Memory B cell (primary cell): ENCODE data around the gene GNL3.
"Not testable (repeated sequence)": the region's sequence is repeated elsewhere in the genome, so short reads cannot be mapped to it uniquely, and the experiment has no call there.

Source experiments
- ATAC-seq: fragments of 150-1000 bp; cut with Tn5 transposase; 2 replicates; pipeline ENCODE4 v1.10.0; 2021; ENCODE audit warnings: low read depth, mild to moderate bottlenecking, moderate library complexity
- DNase-seq, 2 donors: peaks; one replicate each; pipeline ENCODE4 v3.0.0; 2022; ENCODE audit warnings: low spot score in 2 of 2
- H3K27ac Mint-ChIP-seq: one replicate; pipeline ENCODE4 v1.8.0; 2022; ENCODE audit warnings: mild to moderate bottlenecking, moderate library complexity, mixed read lengths
- H3K27me3 Mint-ChIP-seq: one replicate; pipeline ENCODE4 v1.8.0; 2022; ENCODE audit warnings: mixed read lengths
- H3K36me3 Mint-ChIP-seq: one replicate; pipeline ENCODE4 v1.8.0; 2022; ENCODE audit warnings: mild to moderate bottlenecking, mixed read lengths
- H3K4me1 Mint-ChIP-seq: one replicate; pipeline ENCODE4 v1.8.0; 2022; ENCODE audit warnings: mixed read lengths
- H3K4me3 Mint-ChIP-seq: one replicate; pipeline ENCODE4 v1.8.0; 2022; ENCODE audit warnings: mild to moderate bottlenecking, moderate library complexity, mixed read lengths
- H3K9me3 Mint-ChIP-seq: one replicate; pipeline ENCODE4 v1.8.0; 2022; ENCODE audit warnings: mixed read lengths

Gene GNL3, protein sequence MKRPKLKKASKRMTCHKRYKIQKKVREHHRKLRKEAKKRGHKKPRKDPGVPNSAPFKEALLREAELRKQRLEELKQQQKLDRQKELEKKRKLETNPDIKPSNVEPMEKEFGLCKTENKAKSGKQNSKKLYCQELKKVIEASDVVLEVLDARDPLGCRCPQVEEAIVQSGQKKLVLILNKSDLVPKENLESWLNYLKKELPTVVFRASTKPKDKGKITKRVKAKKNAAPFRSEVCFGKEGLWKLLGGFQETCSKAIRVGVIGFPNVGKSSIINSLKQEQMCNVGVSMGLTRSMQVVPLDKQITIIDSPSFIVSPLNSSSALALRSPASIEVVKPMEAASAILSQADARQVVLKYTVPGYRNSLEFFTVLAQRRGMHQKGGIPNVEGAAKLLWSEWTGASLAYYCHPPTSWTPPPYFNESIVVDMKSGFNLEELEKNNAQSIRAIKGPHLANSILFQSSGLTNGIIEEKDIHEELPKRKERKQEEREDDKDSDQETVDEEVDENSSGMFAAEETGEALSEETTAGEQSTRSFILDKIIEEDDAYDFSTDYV

DNA sequence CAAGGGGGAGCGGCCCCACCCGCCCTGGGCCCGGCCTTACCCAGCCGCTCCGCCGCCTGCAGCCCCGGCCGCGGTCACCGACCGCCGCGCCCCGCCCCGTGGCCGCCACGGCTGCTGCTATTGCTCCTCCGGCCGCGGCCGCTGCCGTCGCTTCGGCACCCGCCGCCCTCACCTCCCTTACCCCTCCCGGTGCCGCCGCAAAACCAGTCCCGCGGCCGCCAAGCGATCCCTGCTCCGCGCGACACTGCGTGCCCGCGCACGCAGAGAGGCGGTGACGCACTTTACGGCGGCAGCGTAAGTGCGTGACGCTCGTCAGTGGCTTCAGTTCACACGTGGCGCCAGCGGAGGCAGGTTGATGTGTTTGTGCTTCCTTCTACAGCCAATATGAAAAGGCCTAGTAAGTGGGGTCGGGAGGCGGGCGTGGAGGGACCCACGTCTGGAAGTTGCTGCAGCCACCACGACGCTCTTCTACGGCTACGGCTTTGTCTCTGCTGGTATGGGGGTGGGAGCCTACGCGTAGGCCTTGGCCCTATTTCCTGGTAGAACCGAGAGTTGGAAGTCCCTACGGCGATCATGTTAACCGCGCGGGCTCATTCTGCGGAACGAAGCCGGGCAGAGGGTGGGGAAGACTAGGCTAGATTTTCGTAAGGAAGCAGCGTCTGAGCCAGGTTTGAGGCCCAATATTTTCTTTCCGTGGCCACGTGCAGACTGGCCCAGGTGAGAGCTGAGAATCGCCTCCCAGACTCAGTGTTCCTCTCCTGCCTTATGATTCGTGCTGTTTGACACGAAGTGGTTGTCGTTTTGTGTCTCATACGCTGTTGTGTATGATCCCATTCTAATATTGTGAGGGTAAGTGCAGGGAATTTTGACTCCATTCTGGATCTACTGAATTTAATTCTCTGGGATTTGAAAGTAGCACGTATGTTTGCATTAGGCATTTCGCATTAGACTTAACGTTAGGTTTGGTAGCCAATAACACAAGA lies at the start of gene GNL3, which contains the start of gene PBRM1:
Gene GNL3 (plus strand): TSS at position 324 of the 983 bp plus-strand sequence. CDS start 61 bp downstream, at position 385.
Gene PBRM1 (minus strand): TSS at position 205 of the 983 bp plus-strand sequence.
- peaks cover 17% of the 10 kb centered on the region for H3K4me1 Mint-ChIP-seq
- DNase-seq (peak; percentile 88 to 89), ATAC-seq (peak; percentile 79)
- H3K9me3 Mint-ChIP-seq, result no peaks in the 10 kb centered on the region
- peaks cover 20% of the 10 kb centered on the region for H3K36me3 Mint-ChIP-seq
- H3K27ac Mint-ChIP-seq, result peak within 1 kb of the TSS; percentile 98
- H3K4me3 Mint-ChIP-seq, result peak within 1 kb of the TSS; percentile 97
- H3K27me3 Mint-ChIP-seq, result no peaks in the 10 kb centered on the region

DNA sequence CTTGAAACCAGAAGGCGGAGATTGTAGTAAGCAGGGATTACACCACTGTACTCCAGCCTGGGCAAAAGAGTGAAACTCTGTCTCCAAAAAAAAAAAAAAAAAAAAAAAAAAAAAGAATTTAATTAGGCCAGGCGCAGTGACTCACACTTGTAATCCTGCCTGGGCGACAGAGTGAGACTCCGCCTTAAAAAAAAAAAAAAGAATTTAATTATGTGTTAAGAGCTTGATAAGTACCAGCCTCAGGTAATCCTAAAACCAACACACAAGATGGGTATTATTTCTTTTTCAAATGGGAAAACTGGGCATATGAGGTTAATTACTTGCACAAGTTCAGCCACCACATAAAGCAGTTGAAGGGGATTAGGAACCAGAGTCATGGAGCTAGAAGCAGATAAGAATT lies 49.2 kb upstream of the GNL3 start:
- ATAC-seq (no peak), DNase-seq (no peak)
- no peaks in the 10 kb centered on the region for H3K4me1 Mint-ChIP-seq
- H3K9me3 Mint-ChIP-seq, result no peaks in the 10 kb centered on the region
- H3K27ac Mint-ChIP-seq, result no peak overlapping the region
- peaks cover 19% of the 10 kb centered on the region for H3K36me3 Mint-ChIP-seq
- no peaks in the 10 kb centered on the region for H3K27me3 Mint-ChIP-seq
- H3K4me3 Mint-ChIP-seq, result no peak overlapping the region

- Mint-ChIP-seq H3K27ac (no peak overlapping the region), H3K4me3 (no peak overlapping the region), H3K27me3 (no peaks in the 10 kb centered on the region), H3K36me3 (peaks cover 35% of the 10 kb centered on the region), H3K4me1 (peaks cover 2% of the 10 kb centered on the region), H3K9me3 (no peaks in the 10 kb centered on the region)
- DNase-seq, result no peak
- ATAC-seq, result no peak
Measured at GRCh38 chr3:52645549-52645948, 40.3 kb upstream of the GNL3 start.

GRCh38 chr3:52649461-52650210 lies 36.2 kb upstream of the GNL3 start:
- no peaks in the 10 kb centered on the region for H3K27me3 Mint-ChIP-seq
- peaks cover 42% of the 10 kb centered on the region for H3K36me3 Mint-ChIP-seq
- H3K4me3 Mint-ChIP-seq, result no peak overlapping the region
- peaks cover 2% of the 10 kb centered on the region for H3K4me1 Mint-ChIP-seq
- H3K9me3 Mint-ChIP-seq, result no peaks in the 10 kb centered on the region
- H3K27ac Mint-ChIP-seq, result no peak overlapping the region
- no peak for DNase-seq
- ATAC-seq, result no peak

- Mint-ChIP-seq H3K4me1 (peaks cover 2% of the 10 kb centered on the region), H3K27me3 (no peaks in the 10 kb centered on the region), H3K4me3 (no peak overlapping the region), H3K27ac (no peak overlapping the region), H3K36me3 (peaks cover 36% of the 10 kb centered on the region), H3K9me3 (no peaks in the 10 kb centered on the region)
- ATAC-seq (no peak), DNase-seq (no peak)
Measured at GRCh38 chr3:52650439-52650838, 35.4 kb upstream of the GNL3 start.

DNA sequence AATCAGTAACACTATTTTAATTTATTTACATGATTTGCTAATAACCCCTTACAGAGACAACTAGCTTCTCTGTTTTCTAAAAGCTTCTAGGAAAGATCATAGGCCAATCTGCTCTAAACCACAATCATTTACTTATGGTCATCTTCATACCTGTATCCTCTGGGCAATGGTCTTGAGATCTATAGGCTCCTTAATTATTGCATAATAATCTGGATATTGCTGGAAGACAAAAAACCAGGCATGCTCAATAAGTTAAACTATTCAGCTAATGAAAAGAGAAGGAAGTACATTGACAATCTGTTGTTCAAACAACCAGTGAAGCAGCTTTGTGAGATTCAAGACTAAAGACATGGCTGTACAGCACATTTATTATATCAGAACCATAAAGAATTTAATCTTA lies 34.2 kb upstream of the GNL3 start:
- no peak for DNase-seq
- H3K9me3 Mint-ChIP-seq, result no peaks in the 10 kb centered on the region
- ATAC-seq, result no peak
- no peaks in the 10 kb centered on the region for H3K27me3 Mint-ChIP-seq
- H3K4me1 Mint-ChIP-seq, result peaks cover 2% of the 10 kb centered on the region
- H3K27ac Mint-ChIP-seq, result no peak overlapping the region
- H3K4me3 Mint-ChIP-seq, result no peak overlapping the region
- H3K36me3 Mint-ChIP-seq, result peaks cover 41% of the 10 kb centered on the region

DNA sequence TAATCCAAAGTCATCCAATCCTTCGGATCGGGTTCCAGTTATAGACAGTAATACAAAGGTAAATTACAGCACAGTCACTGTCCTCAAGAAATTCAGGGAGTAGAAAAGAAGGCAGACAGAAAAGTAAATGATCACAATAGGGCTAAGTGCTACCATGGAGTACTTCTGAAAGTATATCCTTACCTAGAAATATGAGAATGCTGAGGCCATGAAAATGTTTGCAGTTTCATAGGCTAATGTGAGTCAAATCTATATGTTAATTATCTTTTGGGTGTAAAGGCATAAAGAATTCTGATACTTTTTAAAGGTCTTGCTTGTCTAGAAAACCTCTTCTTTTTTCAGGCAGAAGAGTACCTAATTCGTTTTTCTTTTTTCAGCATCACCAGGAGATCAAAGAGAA lies 29.9 kb upstream of the GNL3 start:
- no peaks in the 10 kb centered on the region for H3K4me1 Mint-ChIP-seq
- ATAC-seq (no peak), DNase-seq (no peak)
- peak overlapping the region; percentile 21 for H3K27ac Mint-ChIP-seq
- H3K36me3 Mint-ChIP-seq, result peaks cover 22% of the 10 kb centered on the region
- no peaks in the 10 kb centered on the region for H3K27me3 Mint-ChIP-seq
- no peaks in the 10 kb centered on the region for H3K9me3 Mint-ChIP-seq
- no peak overlapping the region for H3K4me3 Mint-ChIP-seq

DNA sequence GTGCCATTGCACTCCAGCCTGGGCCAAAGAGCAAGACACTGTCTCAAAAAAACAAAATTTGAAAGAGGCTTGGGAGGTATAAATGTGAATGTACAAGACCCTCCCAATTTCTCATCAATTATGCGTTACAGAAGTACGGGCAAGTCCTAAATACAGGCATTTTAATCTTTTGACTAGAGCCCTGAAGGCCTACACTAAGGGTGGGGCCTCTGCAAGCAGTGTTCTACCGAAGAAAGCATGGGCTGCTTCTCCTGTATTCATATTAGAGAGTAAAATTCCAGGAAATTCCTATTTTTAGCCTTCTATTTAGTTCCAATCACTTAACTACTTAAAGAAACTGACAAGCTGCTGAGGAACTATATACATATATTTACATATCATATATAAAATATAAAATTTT lies 25.8 kb upstream of the GNL3 start:
- no peak overlapping the region for H3K27ac Mint-ChIP-seq
- no peaks in the 10 kb centered on the region for H3K9me3 Mint-ChIP-seq
- H3K27me3 Mint-ChIP-seq, result no peaks in the 10 kb centered on the region
- no peak overlapping the region for H3K4me3 Mint-ChIP-seq
- DNase-seq (no peak), ATAC-seq (no peak)
- H3K36me3 Mint-ChIP-seq, result peaks cover 25% of the 10 kb centered on the region
- no peaks in the 10 kb centered on the region for H3K4me1 Mint-ChIP-seq

GRCh38 chr3:52663098-52663497 lies 22.7 kb upstream of the GNL3 start:
- DNase-seq (no peak), ATAC-seq (no peak)
- Mint-ChIP-seq H3K4me3 (no peak overlapping the region), H3K36me3 (peaks cover 17% of the 10 kb centered on the region), H3K9me3 (no peaks in the 10 kb centered on the region), H3K27me3 (no peaks in the 10 kb centered on the region), H3K4me1 (no peaks in the 10 kb centered on the region), H3K27ac (no peak overlapping the region)

- H3K4me1 Mint-ChIP-seq, result peaks cover 12% of the 10 kb centered on the region
- H3K27me3 Mint-ChIP-seq, result no peaks in the 10 kb centered on the region
- DNase-seq, result no peak
- peaks cover 14% of the 10 kb centered on the region for H3K36me3 Mint-ChIP-seq
- H3K27ac Mint-ChIP-seq, result peak overlapping the region; percentile 76
- ATAC-seq, result no peak
- no peak overlapping the region for H3K4me3 Mint-ChIP-seq
- H3K9me3 Mint-ChIP-seq, result no peaks in the 10 kb centered on the region
Measured at GRCh38 chr3:52670621-52671521, 15.0 kb upstream of the GNL3 start.

DNA sequence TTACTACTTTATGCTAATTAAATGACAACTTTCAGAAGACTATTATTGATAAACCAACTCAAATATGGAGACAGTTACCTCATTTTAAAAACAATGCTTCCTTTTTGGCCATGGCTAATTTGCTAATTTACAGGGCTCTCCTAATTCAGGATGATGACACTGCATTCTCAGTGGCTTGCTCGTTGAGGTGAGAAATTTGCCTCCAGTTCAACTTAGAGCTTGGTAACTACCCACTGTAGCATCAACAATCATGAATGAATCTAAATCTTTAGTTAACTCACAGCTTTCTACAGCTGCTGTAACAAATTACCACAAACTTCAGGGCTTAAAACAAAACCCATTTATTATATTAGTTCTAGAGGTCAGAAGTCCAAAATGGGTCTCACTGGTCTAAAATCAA lies 14.2 kb upstream of the GNL3 start:
- Mint-ChIP-seq H3K36me3 (peaks cover 19% of the 10 kb centered on the region), H3K4me3 (no peak overlapping the region)
- no peak for DNase-seq

GRCh38 chr3:52676201-52676600 lies 9.6 kb upstream of the GNL3 start:
- H3K9me3 Mint-ChIP-seq, H3K4me3 Mint-ChIP-seq, ATAC-seq, DNase-seq, H3K27me3 Mint-ChIP-seq: not testable (repeated sequence)
- H3K4me1 Mint-ChIP-seq, result peaks cover 13% of the 10 kb centered on the region
- peak overlapping the region; percentile 21 for H3K27ac Mint-ChIP-seq
- H3K36me3 Mint-ChIP-seq, result peaks cover 29% of the 10 kb centered on the region

More for the DNA sequence above, 14.2 kb upstream of the GNL3 start:
- H3K27ac Mint-ChIP-seq, result peak overlapping the region; percentile 35
- H3K27me3 Mint-ChIP-seq, result no peaks in the 10 kb centered on the region
- H3K4me1 Mint-ChIP-seq, result peaks cover 12% of the 10 kb centered on the region
- H3K9me3 Mint-ChIP-seq, result no peaks in the 10 kb centered on the region
- ATAC-seq, result no peak
